ENCODE results near the gene ABCA6.
"Not testable (repeated sequence)": the region's sequence is repeated elsewhere in the genome, so short reads cannot be mapped to it uniquely, and the experiment has no call there.

The ABCA6 gene

DNA sequence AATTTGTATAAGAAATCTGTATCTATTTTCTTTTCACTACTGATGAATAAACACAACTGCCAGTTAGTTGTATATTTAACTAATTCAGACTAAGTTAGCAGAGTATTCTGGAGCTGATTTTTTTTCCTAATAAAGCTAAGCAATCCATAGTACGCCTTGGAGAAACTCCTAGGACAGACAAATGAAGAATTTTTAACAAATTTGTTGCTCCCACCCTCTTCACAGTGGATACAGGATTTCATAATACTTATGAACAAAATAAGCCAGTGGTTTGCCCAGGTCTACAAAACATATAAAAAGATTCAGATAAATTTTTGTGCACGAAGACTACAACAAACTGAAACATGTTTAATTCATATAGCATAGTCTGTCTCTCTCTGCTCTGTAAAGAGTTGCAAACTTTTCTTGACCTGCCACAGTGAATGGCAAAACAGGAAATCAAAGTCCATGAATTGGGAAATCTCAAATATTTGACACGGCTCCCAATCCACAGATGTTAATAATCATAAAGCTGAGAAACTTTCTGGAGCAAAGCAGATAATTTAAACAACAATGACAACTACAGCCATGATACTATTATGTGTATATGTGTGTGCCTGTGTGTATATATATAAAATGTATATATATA lies 594 bp upstream of the ABCA6 start:
- DNase-seq, result no peak

- DNase-seq, result no peak
Observed at GRCh38 chr17:69134112-69134511, 7.6 kb downstream of the ABCA6 start.

- no peak for DNase-seq
Observed at GRCh38 chr17:69130627-69131296, 10.9 kb downstream of the ABCA6 start.

GRCh38 chr17:69123626-69124025 lies 18.1 kb downstream of the ABCA6 start:
- DNase-seq, result no peak

DNA sequence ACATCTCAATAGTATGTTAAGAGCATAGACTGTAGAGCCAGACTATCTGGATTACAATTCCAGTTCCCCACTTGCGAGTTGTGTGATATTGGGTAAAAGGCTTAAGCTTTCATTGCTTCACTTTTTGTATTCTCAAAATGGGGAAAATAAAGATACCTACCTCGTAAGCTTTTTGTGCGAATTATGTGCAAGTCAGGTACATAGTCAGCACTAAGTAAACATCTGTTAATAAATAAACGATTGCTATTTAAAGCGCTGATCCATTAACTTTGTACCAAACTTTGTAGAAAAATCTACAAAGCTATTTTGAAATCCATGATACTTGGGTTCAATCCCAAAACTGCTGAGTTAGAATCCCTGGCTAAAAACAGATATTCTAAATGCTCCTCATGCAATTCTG lies 19.6 kb downstream of the ABCA6 start:
- no peak for DNase-seq

GRCh38 chr17:69117855-69118784 lies 23.6 kb downstream of the ABCA6 start:
- DNase-seq, result no peak

DNA sequence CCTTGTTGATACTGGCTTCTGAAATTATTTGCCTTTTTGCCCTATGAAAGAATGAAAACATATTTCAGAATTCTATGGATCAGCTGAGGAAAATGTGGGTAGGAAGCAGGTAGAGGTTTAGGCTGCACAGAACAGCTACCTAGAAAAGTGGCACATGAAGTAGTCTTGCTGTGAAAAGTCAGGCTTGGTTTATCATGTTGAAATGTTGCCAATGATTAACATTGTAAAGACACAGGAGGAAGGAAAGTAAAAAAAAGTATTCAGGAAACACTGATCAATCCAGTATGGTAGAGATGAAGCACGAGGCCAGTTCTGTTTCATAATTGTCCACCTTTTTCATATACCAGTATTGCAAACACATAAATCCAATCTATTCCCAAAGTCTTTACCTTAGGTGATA lies 29.9 kb downstream of the ABCA6 start:
- no peak for DNase-seq

GRCh38 chr17:69105907-69106730 lies 35.6 kb downstream of the ABCA6 start:
- no peak for DNase-seq

GRCh38 chr17:69103557-69104233 lies 38.0 kb downstream of the ABCA6 start:
- DNase-seq, result no peak

DNA sequence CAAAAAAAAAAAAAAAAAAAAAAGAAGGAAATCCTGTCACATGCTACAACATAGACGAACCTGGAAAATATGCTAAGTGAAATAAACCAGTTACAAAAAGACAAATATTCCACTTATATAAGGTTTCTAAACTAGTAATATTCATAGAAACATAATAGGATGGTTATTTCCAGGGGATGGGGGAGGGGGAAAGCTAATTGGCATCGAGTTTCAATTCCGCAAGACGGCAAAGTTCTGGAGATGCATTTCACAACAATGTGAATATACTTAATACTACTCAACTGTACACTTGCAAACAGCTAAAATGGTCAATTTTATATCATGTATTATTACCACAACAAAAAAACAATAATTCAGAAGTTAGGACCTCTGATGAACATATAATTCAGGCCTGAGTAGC lies 43.1 kb downstream of the ABCA6 start:
- DNase-seq, result no peak

DNA sequence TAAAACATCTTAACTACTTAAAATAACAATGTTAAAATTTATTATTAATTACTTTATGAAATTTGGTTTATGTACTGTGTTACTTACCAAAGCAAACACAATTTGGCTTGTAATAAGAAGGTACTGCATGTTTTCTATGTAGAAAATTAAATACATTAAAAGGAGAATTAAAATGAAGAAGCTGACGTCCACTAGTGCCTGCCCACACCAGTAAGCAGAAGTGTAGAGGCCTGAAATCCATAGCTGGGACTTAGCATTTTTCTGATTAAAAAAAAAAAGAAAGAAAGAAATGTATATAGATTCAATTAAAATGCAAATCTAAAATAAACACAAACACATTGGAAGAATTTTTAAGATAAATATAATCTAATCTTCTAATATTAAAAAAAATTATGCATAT lies 45.2 kb downstream of the ABCA6 start:
- no peak for DNase-seq

DNA sequence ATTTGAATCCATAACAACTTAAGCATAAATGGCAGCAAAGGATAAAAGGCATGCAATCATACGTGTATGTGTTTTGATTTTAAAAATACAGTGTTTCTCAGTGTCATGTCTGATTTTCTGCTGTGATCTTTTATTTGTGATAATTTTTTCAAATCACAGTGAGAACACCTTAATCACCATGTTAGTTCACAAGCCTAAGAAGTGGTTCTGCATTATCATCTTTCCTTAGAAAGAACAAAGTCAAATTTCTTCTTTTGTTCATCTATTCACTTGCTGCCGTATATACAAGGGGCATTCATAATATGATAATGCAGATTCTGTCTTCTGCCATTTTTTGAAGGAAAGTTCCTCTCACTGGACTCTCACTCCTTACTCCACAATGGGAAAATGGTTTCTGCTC lies 47.7 kb downstream of the ABCA6 start:
- no peak for DNase-seq

DNA sequence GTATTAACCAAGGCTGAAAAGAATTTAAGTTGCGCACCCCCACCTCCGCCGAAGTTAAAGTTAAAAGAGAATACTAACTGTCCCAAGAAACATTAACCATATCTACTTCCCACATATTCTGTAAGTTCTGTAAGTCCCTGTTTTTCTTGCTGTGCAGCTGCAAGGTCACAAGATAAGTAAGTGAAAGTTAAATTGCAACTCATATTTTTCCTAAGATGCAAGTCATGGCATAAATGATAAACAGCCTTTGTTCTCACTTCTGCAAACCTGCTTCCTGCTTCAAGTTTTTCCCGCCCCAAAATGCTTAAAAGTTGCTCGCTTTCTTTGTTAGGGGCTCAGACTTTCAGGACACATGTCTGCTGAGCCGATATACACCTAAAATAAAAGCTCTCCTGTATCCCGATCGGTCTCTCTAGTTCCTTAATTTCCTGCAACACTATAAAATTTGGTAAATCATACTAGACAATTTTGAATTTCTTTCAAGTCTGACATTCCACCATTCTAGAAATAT lies 48.4 kb downstream of the ABCA6 start:
- DNase-seq, result no peak

GRCh38 chr17:69090365-69090764 lies 51.3 kb downstream of the ABCA6 start:
- no peak for DNase-seq

DNA sequence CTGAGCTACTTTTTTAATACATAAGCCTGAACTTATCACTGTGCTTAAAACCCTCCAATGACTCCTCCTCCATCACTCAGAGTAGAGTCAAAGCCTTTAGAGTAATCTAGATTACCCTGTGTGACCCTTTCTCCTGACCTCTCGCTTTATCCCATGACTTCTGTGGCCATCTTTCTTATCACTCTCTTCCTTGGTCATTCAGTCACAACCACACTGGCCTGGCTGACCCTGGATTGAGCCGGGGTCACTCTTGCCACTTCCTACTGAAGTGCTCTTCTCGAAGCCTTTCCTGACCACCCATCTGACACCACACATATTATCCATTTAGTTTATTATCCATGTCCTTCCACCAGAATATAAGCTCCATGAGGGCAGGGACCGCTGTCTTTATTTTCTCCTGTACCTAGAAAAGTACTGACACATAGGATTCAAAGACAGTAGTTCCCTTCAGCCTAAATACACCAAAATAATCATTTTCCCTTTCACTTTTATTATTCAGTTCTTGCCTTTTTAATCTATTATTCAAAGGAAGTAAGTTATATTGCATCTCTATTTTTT lies 53.0 kb downstream of the ABCA6 start:
- DNase-seq, result no peak

DNA sequence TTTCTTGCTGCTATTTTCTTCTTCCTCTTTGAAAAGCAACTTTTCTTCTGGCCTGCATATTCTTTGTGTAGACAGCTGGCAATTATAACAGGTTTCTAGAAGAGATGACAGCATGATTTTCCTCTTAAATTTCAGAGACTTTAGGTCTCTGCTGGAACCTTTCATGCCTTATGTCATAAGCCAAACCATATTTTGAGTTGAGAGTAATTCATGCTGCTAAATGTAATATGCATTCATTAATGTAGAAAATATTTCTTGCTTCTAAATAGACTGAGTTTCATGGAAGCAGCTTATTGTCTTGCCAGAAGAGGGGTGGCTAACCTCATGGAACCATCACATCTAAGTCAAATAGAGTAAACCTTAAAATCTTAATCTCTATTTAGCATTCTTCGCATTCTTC lies 55.1 kb downstream of the ABCA6 start:
- DNase-seq, result no peak

DNA sequence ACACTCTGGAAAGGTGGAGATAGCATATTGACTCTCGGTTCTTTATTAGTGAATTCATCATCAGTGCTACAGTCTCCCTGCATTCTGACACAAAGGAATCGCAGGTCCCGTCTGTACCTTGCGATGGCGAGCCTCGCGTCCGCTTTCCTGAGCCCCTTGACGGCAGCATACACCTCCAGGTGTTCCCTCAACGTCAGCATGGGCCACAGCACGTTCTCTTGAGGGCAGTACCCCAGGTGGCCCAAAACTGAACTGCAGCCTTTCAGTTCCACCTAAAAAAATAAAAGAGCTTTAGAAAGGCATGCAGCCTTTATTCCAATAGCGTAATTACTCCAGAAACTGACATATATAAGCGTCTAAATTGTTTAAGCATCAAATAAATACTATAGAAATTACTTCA lies 56.8 kb downstream of the ABCA6 start:
- no peak for DNase-seq

DNA sequence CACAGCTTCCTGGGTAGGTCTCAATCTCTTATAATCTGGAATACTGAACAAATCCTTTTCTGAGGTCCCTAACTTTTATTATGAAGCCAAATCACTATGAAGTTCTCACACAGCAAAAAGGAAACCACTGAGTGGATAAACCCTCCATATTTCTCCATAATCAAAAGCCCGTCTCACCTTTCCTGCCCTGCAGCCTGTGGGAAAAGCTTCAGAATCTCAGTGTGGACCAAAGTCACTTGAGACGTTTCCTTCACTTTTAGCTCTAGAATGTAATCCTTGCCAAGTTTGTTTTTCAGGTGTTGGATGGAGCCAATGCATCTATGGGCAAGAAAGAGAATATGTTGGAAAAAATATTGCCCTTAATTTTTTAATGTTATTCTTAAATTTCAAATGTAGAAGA lies 59.0 kb downstream of the ABCA6 start:
- no peak for DNase-seq

DNA sequence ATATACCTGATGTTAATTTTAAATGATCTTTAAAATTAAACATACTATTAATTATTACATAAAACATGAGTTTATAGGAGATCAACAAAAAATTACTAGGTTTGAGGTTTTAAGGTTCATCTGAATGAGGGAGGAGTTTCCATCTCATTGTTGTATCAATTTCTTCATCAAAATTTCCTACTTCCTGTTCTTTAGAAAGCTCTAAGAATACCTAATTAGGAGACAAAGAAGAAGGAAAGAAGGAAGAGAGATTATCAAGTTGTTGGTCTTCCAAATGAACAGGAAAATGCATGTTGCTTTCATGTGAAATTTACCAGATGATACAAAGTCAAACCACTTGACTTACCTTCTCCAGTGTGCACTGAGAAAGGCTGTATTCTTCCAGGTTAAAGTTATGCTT lies 62.8 kb downstream of the ABCA6 start:
- DNase-seq, result no peak

- no peak for DNase-seq
Observed at GRCh38 chr17:69075823-69076222, 65.9 kb downstream of the ABCA6 start.

GRCh38 chr17:69073392-69073791 lies 68.3 kb downstream of the ABCA6 start:
- DNase-seq, result not testable (repeated sequence)

DNA sequence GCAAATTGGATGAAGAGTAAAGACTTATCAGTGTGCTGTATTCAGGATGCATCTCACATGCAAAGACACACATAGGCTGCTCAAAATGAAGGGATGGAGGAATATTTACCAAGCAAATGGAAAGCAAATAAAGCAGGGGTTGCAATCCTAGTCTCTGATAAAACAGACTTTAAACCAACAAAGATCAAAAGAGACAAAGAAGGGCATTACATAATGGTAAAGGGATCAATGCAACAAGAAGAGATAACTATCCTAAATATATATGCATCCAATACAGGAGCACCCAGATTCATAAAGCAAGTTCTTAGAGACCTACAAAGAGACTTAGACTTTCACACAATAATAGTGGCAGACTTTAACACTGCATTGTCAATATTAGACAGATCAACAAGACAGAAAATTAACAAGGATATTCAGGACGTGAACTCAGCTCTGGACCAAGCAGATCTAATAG lies 68.9 kb downstream of the ABCA6 start:
- DNase-seq, result not testable (repeated sequence)
